Kasumi-1 (cell line): ENCODE measurements around the gene SYT1.

Source experiments
- DNase-seq, 2 experiments: peaks; one replicate each; lab custom pipeline; 2025; lab: John Stamatoyannopoulos, UW

The SYT1 gene

GRCh38 chr12:79435742-79436141 is 571.2 kb downstream of the SYT1 start:
- DNase-seq: no peak

- no peak for DNase-seq
Measured at GRCh38 chr12:79438480-79439174, 574.1 kb downstream of the SYT1 start.

- DNase-seq: no peak
Measured at GRCh38 chr12:79439175-79439825, 574.7 kb downstream of the SYT1 start.

GRCh38 chr12:79441534-79441933 is 577.0 kb downstream of the SYT1 start:
- DNase-seq: no peak

- no peak for DNase-seq
Measured at GRCh38 chr12:79442396-79442795, 577.8 kb downstream of the SYT1 start.

- DNase-seq: peak; percentile 13 to 17
Measured at GRCh38 chr12:79444089-79444488, 579.5 kb downstream of the SYT1 start.

- no peak for DNase-seq
Measured at GRCh38 chr12:79448816-79449215, 584.2 kb downstream of the SYT1 start.

GRCh38 chr12:79451365-79451764 is 586.8 kb downstream of the SYT1 start:
- no peak for DNase-seq

GRCh38 chr12:79451978-79452377 is 587.4 kb downstream of the SYT1 start:
- DNase-seq: no peak

- DNase-seq: no peak
Measured at GRCh38 chr12:79452906-79453305, 588.3 kb downstream of the SYT1 start.

- no peak for DNase-seq
Measured at GRCh38 chr12:79453820-79454219, 589.2 kb downstream of the SYT1 start.

GRCh38 chr12:79454338-79454843 is 589.8 kb downstream of the SYT1 start:
- DNase-seq: no peak

- DNase-seq: peak in 1 of 2 experiments; percentile 25
Measured at GRCh38 chr12:79455286-79455685, 590.7 kb downstream of the SYT1 start.

GRCh38 chr12:79482323-79482722 is 617.7 kb downstream of the SYT1 start:
- no peak for DNase-seq

GRCh38 chr12:79482921-79483320 is 618.3 kb downstream of the SYT1 start:
- DNase-seq: no peak

- no peak for DNase-seq
Measured at GRCh38 chr12:79486154-79486553, 621.6 kb downstream of the SYT1 start.

- no peak for DNase-seq
Measured at GRCh38 chr12:79487386-79488110, 623.0 kb downstream of the SYT1 start.
